Colonic mucosa (tissue), 4 donors: Measurements from ENCODE around the gene RCOR1. TPM values are rescaled to one million over a fixed set of nuclear protein-coding genes. Genes with fewer than 3 reads are reported as not detected.

Experiments
- DNase-seq: peaks from one replicate; pipeline ENCODE4 v3.0.0-alpha.2; 2020
- H3K27ac ChIP-seq: fragments of 200-600 bp; one replicate; pipeline ENCODE4 v1.8.0; 2021
- H3K27me3 ChIP-seq: fragments of 200-600 bp; one replicate; pipeline ENCODE4 v1.8.0; 2021
- H3K36me3 ChIP-seq: fragments of 200-600 bp; one replicate; pipeline ENCODE4 v1.8.0; 2021
- H3K4me1 ChIP-seq: fragments of 200-600 bp; one replicate; pipeline ENCODE4 v1.8.0; 2021; ENCODE audit warnings: mild to moderate bottlenecking
- H3K4me3 ChIP-seq: fragments of 200-600 bp; one replicate; pipeline ENCODE4 v1.8.0; 2021
- H3K9ac ChIP-seq, 2 donors: one replicate each; pipeline ENCODE4 v1.7.0; 2013; ENCODE audit warnings: control low read depth in 2 of 2, low read depth in 2 of 2, low read length in 2 of 2
- H3K9me3 ChIP-seq: fragments of 200-600 bp; one replicate; pipeline ENCODE4 v1.8.0; 2021
- intact Hi-C: fragments of 100-400 bp; cut with DNase I; formaldehyde crosslinking; loops from one replicate; pipeline ENCODE4 v1.14.1; 2022
- total RNA-seq, 2 donors: library from RNA; stranded (reverse); fragmentation: NEBNext Ultra II Directional in 1 of 2; extraction: Animal tissue kit (Norgen Biotek cat#: 25700) in 1 of 2; gene quantifications; one replicate each; pipeline ENCODE4 v1.2.1, GENCODE V29; 2021
- TF ChIP-seq, protein P1 (sequence below): fragments of 200-600 bp; IDR thresholded peaks from one replicate; pipeline ENCODE4 v1.8.0; 2022; ENCODE audit warnings: antibody characterized with exemption, mild to moderate bottlenecking
- donor health status: healthy.
- donor health status: DM: no; HTN: no; CAD: no.
- donor health status: DM: no; HTN: no; CAD: no.

The RCOR1 gene
- total RNA-seq, 2 donors from 2014 or later, result 30.0 to 43.2 TPM

DNA sequence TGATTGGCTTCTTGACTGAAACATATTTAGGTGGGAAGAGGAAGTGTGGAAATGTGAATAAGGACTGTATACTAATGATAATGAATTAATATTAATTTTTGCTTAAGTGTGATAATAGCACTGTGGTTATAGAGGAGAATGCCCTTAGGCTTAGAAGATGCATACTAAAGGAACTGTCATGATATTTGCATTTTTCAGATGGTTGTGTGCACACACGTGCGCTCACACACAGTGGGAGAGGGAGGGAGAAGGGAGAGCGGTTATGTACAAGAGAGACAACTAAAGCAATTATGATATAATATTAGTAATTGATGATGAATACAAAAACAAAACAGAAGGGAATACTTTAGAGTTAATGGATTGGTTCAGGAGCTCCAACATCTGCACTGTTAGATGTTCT, 54.2 kb downstream of the RCOR1 start:
- no peaks in the 10 kb centered on the region for H3K27me3 ChIP-seq
- no peaks in the 10 kb centered on the region for H3K36me3 ChIP-seq
- TF ChIP-seq, protein P1, sequence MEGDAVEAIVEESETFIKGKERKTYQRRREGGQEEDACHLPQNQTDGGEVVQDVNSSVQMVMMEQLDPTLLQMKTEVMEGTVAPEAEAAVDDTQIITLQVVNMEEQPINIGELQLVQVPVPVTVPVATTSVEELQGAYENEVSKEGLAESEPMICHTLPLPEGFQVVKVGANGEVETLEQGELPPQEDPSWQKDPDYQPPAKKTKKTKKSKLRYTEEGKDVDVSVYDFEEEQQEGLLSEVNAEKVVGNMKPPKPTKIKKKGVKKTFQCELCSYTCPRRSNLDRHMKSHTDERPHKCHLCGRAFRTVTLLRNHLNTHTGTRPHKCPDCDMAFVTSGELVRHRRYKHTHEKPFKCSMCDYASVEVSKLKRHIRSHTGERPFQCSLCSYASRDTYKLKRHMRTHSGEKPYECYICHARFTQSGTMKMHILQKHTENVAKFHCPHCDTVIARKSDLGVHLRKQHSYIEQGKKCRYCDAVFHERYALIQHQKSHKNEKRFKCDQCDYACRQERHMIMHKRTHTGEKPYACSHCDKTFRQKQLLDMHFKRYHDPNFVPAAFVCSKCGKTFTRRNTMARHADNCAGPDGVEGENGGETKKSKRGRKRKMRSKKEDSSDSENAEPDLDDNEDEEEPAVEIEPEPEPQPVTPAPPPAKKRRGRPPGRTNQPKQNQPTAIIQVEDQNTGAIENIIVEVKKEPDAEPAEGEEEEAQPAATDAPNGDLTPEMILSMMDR, result no peak
- intact Hi-C loops, result no loop called here
- no peak for DNase-seq
- no peak overlapping the region for H3K4me3 ChIP-seq
- H3K9me3 ChIP-seq, result no peaks in the 10 kb centered on the region
- no peak overlapping the region for H3K27ac ChIP-seq
- H3K9ac ChIP-seq, result no peak overlapping the region
- no peaks in the 10 kb centered on the region for H3K4me1 ChIP-seq

GRCh38 chr14:102652194-102652593, 59.7 kb downstream of the RCOR1 start:
- no peaks in the 10 kb centered on the region for H3K4me1 ChIP-seq
- no peak overlapping the region for H3K4me3 ChIP-seq
- no peak overlapping the region for H3K9ac ChIP-seq
- no peaks in the 10 kb centered on the region for H3K36me3 ChIP-seq
- no peaks in the 10 kb centered on the region for H3K27me3 ChIP-seq
- TF ChIP-seq, protein P1, result no peak
- H3K9me3 ChIP-seq, result no peaks in the 10 kb centered on the region
- H3K27ac ChIP-seq, result no peak overlapping the region
- intact Hi-C loops, result no loop called here
- DNase-seq, result no peak

- H3K36me3 ChIP-seq, result no peaks in the 10 kb centered on the region
- H3K9ac ChIP-seq, result no peak overlapping the region
- no peaks in the 10 kb centered on the region for H3K4me1 ChIP-seq
- no peak for DNase-seq
- no peak overlapping the region for H3K27ac ChIP-seq
- H3K4me3 ChIP-seq, result no peak overlapping the region
- intact Hi-C loops, result no loop called here
- no peaks in the 10 kb centered on the region for H3K27me3 ChIP-seq
- H3K9me3 ChIP-seq, result no peaks in the 10 kb centered on the region
- TF ChIP-seq, protein P1, result no peak
Observed at GRCh38 chr14:102654298-102654697, 61.8 kb downstream of the RCOR1 start.

GRCh38 chr14:102655137-102655536, 62.7 kb downstream of the RCOR1 start:
- intact Hi-C loops, result no loop called here
- no peak for DNase-seq
- Histone ChIP-seq H3K4me3 (no peak overlapping the region), H3K27ac (no peak overlapping the region), H3K9ac (no peak overlapping the region), H3K4me1 (no peaks in the 10 kb centered on the region), H3K27me3 (no peaks in the 10 kb centered on the region), H3K36me3 (no peaks in the 10 kb centered on the region), H3K9me3 (no peaks in the 10 kb centered on the region)
- TF ChIP-seq, protein P1, result no peak

- DNase-seq, result no peak
- Histone ChIP-seq H3K27ac (no peak overlapping the region), H3K4me3 (no peak overlapping the region), H3K36me3 (no peaks in the 10 kb centered on the region), H3K4me1 (no peaks in the 10 kb centered on the region), H3K9me3 (no peaks in the 10 kb centered on the region), H3K9ac (no peak overlapping the region), H3K27me3 (no peaks in the 10 kb centered on the region)
- TF ChIP-seq, protein P1, result no peak
- intact Hi-C loops, result no loop called here
Observed at GRCh38 chr14:102659797-102660196, 67.3 kb downstream of the RCOR1 start.

DNA sequence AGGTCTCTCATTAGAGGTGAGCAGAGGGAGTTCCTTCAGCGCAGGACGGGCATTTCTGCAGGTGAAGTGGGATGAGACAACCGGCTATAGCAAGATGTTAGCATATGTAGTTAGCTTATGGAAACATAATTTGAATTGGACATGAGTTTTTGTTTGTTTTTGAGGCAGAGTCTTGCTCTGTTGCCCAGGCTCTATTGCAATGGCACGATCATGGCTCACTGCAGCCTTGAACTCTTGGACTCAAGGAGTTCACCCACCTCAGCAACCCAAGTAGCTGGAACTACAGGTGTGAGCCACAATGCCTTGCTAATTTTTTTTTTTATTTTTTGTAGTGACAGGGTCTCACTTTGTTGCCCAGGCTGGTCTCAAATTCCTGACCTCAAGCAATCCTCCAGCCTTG, 69.2 kb downstream of the RCOR1 start:
- no peak overlapping the region for H3K9ac ChIP-seq
- TF ChIP-seq, protein P1, result no peak
- H3K27me3 ChIP-seq, result no peaks in the 10 kb centered on the region
- no peak for DNase-seq
- H3K4me3 ChIP-seq, result no peak overlapping the region
- no peaks in the 10 kb centered on the region for H3K9me3 ChIP-seq
- no peak overlapping the region for H3K27ac ChIP-seq
- no peaks in the 10 kb centered on the region for H3K4me1 ChIP-seq
- H3K36me3 ChIP-seq, result no peaks in the 10 kb centered on the region
- intact Hi-C loops, result no loop called here
